ENCODE data around the gene SLC7A6.

Gene SLC7A6

DNA sequence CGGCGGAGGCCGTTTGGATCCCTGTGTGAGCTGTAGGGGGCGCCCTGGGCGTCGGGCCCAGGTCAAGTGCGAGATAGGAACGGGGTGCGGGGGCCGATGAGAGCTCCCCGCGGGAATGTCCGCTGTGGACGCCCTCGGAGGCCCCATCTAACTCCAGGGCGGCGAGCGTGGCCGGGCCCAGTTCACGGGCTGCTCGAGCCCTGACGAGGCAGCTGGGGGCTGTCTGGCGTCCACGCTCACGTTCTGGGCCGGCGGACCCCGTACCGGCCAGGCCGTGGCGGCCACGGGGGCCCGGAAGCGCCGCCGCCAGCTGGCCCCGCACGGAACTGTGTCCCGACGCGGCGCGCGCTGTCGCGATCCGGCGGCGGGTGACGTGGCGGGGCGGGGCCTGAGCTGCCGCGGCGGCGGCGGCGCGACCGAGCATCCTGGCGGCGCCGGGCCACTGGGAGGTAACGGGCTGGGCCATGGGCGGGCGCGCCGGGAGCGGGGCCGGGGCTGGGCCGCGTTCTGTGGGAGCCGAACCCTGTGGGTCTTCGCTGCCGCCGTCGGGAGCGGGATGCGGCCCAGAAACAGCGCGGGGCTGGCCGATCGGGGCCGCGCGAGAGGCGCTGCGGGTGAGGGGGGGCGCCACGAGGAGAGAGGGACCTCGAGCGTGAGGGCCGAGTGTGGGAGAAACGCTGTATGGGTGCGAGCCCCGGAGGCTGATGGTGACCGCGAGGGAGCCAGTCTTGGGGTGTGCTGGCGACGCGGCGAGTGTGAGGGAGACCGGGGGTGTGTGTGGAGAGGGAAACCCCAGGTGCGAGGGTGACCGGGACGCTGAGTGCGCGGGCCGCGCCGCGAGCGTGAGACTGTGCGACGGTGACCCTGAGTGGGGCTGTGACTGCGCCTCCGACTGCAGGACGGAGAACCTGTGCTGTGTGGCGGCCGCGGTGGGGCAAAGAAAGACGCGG, at the start of gene SLC7A6:
TSS of gene SLC7A6 (plus strand) at position 399 of the 950 bp plus-strand sequence. CDS start 10,201 bp downstream, outside the sequence.
- DNase-seq: peak; percentile 81 to 92

DNA sequence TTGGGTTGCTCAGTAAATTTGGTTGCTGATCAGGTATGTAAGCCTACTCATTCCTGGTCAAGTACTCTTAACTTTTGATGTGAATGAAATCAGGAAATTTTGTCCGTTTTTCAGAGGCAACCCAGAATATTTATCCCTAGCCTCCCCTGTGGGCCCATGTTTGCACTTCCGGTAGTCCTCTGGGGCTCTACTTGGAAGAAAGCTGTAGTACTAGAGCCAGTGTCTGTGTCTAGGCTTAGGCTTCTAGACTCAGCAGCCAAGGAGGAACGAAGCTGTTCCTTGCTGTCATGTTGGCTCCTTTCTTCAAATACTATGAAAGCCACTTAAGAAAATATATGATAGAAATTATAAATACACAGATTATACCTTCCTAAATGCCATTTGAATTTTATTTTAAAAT, 49.6 kb upstream of the SLC7A6 start:
- DNase-seq: no peak

DNA sequence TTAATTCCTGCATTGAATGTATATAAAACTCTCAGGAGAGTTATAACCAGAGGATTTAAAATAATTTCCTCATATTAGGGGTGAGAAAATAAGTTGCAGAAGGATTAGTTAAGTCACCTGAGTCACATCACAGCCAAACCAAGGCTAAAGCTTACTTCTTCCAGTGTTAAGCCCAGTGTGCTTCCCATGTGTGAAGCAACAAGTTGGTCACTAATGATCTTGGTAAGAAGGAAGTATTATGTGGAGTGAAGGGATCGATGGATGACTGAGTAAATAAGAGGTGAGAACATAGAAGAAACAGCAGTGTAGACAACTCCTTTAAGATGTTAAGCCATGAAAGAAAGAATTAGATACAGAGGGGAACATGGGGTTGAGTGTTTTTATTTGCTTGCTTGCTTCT, 49.0 kb upstream of the SLC7A6 start:
- DNase-seq: no peak

DNA sequence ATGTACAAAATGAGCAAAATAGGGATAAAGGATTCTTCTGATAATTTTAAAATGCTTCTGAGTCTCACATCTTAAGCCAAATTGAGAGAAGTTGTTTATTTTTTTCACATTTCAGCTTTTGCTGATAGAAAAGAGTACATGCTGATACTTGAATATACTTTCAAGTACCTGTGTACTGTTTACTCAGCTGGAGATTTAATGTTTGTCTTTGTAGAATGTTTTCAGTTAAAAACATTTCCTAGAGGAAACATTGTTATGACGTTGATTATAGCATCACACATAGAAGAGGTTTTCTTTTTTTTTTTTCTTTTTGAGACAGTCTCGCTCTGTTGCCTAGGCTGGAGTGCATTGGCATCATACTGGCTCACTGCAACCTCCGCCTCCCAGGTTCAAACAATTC, 48.1 kb upstream of the SLC7A6 start:
- no peak for DNase-seq

DNA sequence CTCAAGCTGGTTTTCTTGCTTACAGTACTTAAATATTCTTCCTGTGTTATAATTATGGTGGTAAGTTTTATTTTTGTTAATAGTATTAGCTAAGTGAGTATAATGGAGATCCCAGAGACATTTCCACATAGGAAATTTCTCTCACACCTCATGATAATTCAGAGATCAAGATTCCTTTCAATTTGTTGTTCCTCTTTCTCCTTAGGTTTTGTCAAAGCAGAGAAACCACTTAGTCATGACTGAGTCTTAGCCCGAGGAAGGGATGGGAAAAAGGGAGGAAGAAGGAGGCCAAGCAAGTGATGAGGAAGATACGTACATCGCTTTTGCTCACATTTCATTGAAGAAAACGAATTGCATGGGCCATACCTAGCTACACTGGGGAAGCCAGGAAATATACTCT, 46.8 kb upstream of the SLC7A6 start:
- DNase-seq: peak; percentile 20 to 52

DNA sequence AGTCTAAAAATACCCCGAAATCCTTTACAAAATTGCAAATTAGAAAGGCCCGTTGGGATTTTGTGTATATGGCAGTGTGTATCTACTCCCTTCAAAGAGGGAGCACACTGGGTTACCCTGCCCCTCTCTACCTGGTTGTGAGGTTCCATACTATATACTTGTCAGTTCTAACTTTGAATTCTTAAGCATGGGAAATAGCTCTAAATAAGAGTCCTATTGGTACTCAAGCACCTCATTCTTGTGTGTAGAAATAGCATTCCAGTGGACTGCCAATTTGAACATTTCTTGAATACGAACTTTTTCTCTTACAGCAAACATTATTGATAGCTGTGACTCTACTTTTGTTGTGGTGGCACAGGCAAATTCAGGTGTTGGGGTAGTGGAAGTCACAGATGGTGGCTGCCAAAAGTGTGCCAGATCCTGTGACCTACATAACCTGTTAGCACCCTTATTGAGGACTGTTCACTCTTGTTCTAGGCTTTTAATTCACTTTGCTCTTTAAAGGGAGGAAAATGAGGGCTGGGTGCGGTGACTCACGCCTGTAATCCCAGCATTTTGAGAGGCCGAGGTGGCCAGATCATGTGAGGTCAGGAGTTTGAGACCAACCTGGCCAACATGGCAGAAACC, 44.5 kb upstream of the SLC7A6 start:
- DNase-seq: no peak

DNA sequence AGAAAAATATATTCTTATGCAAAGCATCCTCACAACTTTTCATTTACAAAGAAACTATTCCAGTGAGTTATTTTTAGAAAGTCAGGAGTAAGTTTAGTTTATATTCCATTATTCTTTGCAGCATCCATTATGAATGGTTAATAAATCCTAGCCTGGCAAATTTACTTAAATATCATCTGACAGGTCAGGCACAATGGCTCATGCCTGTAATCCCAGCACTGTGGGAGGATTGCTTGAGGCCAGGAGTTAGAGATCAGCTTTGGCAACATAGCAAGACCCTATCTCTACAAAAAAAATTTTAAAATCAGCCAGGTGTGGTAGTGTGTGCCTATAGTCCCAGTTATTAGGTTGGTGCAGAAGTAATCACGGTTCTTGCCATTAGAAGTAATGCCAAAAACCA, 41.3 kb upstream of the SLC7A6 start:
- DNase-seq: no peak

DNA sequence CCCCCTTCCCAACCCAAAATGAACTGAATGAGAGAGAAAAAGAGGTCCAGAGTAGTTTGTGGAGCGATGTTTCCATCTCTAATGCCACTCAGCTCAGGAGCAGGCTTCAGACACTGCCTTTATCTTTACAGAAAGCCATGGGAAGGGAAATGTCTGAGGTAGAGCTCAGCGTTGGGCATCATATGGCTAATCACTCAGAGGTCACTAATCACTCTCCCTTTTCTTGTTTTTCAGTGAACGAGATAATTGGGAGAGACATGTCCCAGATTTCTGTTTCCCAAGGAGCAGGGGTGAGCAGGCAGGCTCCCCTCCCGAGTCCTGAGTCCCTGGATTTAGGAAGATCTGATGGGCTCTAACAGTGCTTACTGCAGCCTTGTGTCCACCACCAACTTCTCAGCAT, 38.2 kb upstream of the SLC7A6 start:
- no peak for DNase-seq

DNA sequence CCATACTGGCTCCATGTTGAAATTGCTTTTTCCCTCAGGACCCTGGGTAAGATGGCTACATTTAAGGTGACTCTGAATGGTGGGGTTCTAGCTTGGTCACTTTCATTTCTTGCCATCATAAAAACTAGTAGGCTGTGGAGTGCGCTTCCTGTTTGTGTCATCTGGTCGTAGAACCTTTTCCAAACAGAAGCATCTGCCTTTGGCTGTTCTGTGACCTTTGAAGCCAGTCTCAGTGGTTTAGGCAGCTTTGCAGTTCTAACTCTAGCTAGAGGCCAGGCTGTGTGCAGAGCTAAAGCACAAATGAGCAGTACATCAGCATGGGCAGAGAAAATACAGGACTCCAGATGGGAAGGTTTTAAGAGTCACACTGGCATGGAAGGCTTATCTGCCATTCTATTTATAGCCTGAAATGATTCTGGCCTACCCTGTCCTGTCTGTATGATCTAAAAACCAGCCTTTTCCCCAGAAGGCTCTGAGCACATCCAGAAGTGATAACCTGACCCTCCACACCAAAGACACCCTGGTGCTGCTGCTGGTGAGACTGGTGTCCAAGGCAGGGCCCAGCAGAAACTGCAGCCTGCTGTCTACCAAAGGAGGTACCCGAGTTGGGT, 37.0 kb upstream of the SLC7A6 start:
- no peak for DNase-seq

DNA sequence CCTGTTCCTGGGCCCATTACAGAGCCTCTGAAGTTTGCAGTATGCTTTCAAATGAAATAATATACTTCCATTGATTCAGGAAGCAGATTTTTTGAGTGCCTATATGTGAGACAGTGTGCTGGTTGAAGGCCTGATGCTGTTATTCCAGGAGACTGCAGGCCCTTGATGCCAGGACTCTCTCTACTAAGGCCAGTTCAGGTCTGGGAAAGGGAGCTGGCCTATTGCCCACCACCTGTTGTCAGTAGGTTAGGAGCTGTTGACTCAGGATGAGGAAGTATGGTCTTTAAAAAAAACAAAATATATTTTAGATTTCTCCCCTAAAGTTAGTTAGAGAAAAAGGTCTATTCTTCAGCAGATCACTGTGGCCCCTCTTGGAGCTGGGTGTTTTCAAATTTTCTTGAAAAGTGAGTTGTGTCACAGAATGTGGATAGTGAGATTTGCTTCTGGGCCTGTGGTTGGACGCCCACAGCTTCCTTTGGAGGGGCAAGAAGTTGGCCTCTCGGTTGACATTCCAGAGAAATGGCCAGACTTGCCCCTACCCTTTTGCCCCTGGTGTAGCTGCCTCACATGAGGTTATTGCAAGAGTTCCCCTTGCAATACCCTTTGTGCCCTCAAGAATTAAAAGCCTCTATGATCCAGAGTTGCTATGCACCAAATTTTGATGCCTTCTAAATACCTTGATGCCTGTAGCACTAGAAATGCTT, 36.3 kb upstream of the SLC7A6 start:
- no peak for DNase-seq

DNA sequence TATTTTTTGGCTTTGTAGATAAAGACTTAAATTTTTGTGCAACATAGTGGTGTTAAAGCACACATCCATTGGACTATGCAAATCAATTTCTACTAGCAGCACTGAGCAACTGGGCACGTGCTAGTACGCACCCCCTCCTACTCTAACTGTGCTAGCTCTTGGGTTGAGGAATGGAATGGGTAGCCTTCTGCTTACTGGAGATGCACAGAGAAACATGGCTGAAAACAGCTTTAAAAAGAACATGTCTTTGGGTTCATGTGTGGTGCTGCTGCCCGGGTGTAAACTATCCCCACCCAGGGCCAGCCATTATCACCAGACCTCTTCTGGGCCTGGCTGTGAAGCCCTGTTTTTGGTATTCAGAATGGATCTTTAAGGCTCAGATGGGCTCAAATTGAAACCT, 35.7 kb upstream of the SLC7A6 start:
- no peak for DNase-seq

DNA sequence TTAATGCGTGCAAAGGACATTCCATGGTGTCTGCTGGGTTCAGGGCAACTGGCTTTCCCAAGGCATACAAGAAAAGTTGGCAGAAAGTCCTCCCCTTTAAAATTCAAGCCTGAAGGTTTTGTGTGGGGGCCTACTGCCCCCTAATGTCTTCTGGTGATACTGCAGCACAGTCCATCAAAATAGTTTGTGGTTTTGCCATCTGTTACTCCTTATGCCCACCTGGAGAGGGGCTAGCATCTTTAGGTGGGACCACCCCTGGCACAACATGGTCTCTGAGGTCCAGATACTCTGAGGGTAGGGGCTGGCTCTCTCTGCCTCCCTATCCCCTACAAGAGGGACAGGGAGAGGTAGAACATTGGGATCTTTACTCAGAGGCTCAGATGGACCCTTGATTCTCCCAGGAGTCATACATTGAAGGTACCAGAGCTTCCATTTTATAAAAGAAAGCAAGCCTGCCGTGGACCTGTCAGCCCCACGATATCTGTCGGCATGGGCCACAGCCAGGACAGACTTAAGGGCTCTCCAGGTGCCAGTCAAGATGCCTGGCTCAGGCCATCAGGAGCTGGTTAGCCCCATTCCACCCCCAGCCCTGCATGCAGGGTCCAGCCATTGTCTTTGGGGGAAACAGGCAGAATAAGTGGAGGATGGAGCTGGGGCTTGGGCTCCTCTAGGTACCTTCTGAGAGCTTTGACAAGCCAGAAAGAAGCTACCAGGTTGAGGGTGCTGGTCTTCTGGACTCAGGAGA, 34.7 kb upstream of the SLC7A6 start:
- DNase-seq: peak in 1 of 2 donors; percentile 67

DNA sequence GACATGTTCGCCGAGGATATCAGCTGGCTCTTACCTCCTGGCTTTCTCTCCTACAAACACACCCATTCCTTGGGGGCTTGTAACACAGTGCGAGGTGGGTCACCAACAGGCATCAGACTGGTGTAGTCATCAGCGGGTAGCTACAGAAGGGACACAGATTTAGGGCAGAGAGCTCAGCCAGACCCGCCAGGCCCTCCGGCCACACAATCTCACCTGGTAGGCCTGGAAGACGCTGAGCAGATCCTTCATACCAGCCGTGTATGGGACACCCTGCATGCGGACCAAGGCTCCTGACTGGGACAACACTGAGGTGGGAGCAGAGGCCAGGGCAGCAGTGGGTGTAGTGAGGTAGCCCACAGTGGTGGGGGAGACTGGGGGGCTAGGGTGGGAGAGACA, 34.2 kb upstream of the SLC7A6 start:
- DNase-seq: no peak

DNA sequence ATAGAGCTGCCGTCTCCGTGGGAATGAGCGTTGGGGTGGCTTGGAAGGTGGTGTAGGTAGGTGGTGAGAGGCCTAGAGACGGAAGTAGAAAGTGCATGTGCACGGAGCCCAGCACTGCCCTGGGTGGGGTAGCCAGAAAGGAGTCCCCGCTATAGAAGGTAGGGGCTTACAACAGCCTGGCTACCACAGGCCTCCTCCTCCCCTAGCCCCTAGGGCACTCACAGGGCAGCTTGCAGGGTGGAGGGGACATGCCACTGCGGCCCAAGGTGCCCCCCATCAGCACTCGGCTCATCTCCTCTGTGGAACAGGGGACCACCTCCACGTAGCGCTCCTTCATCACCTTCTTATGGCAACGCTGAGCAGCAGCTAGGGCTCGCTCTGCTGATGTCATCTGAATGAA, 33.4 kb upstream of the SLC7A6 start:
- no peak for DNase-seq

DNA sequence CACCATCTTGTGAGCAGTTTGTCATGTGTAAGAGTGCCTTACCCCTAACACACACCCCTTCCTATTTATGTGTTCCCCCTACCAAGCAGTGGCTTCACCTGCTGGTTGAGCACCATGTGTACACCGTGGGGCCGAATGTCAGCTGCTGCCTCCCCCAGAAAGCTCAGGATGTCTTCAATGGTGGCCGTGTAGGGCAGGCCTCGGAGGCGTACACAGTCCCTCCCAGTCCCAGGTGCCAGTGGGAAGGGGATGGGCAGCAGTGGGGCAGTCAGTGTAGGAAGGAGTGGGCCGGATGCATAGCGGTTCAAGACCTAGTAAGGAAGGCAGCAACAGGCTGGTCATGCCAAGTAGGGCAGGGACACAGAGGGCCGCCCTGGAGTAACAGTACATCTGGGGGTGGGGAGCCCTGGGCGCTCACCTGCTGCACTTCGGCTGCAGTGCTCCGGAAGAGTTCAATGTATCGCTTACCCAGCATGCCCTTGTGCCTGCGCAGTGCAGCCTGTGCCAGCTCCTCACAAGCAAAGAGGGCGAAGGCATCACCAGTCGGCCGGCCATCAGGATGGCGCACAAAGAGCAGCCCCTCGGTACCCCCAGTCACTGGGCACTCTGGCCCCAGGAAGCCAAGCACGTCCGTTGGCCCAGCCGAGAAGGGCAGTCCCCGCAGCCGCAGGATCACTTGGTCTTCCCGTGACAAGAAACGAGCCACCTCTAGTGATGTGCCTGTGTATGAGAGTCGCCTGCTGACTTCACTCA, 32.8 kb upstream of the SLC7A6 start:
- DNase-seq: no peak

DNA sequence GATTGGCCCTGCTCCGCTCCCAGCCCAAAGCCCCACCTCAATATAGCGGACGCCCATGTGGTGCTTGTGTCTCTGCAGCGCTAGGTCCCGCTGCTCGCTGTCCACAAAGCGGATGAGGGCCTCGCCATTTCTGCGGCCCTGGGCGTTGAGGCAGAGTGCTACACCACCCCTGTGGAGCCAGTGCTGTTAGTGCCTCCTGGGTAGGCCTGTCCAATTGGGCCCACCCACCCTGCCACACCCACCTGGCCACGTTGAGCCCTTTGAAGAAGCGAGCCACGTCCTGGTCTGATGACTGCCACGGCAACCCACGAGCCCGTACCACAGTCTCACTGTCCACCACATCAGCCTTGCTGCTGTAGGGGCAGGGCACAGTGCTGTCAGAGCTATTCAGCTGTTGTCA, 32.0 kb upstream of the SLC7A6 start:
- no peak for DNase-seq

DNA sequence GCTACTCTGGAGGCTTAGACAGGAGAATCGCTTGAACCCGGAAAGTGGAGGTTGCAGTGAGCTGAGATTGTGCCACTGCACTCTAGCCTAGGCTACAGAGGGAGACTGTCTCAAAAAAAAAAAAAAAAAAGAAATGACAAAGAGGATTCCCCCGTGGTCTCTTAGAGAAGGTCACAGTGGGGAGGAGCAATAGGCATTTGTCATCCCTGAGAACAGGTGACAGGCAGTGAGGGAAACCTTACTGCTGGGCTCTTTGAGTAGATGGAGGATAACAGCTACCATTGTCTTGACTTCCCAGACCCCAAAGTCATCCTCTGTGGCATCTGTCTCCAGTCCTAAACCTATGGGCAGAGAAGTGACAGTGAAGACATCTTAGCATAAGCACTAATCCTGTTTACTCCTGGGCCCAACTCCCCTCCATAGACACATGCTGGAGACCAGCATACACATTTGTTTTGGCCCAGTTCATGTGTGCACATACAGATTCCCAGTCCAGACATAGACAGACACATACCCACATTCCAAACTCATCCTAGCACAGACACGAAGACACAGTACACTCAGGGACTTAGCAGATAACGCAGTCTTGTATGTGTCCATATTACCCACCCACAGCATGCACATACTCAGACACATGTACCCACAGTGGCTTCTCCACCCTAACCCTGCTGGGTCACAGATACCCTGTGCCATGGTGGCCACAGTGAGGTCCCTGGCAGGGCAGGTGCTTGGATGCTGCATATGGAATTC, 31.1 kb upstream of the SLC7A6 start:
- DNase-seq: no peak

DNA sequence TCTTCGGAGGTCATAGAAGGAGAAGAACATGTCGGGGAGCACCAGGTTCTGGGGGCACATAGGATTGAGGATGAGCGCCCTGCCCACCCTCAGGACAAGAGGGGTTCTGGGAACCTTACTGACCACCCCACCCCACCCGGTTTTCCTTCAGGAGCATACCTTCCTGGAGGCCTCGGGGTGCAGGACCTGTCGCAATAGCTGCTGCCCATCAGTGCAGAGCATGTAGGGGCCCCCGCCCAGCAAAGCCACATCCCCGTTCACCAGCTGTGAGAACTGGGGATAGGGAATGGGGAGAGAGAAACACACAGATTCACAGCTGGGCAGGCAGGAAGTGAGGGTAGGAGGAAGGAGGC, 30.5 kb upstream of the SLC7A6 start:
- DNase-seq: no peak

DNA sequence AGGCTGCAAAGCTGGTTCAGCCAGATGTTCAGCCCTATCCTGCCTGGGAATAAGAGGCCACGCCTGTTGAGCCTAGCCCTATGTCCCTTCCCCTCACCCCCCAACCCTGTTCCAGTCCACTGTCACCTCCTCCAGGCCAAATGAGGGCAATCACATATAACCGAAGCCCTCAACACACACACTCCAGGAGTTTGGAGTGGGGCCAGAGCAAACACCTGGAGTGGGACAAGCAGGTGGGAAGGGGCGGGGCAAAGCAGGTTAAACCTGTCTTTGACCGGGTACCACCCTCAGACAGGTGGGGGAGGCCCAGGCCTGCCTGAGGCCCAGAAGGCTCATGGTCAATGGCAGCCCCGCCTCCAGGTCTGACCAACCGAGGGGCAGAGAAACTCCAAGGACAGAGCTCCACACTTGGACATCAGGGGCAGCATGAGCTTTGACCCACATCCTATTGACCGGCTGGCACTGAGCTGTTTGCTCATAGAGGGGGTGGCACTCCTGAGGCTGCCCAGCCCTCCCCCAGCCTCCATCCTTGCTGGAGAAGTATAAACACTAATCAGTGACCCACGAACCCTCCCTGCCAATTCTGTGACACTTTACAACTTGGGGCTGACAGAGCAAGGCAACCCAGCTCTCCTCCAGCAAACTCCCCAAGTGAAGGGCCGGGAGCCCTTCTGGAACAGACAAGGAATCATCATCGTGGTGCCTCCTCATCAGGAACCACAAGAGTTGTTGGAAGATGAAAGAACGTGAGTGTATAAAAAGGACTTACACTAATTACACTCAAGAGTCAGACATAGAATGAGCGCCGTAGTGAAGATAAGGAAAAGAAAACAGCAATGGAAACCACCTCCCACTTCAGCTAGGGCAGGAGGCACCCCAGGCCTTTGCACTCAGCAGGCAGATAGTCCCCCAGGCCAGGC, 29.9 kb upstream of the SLC7A6 start:
- DNase-seq: no peak
